Neural crest cell (in vitro differentiated cells): Measurements from ENCODE around the gene MRPL51. TPM values are rescaled to one million over a fixed set of nuclear protein-coding genes. Genes with fewer than 3 reads are reported as not detected.
A peak's percentile ranks its signal among the peaks of the same experiment; 100 is the strongest.
"Not testable (repeated sequence)": the region's sequence is repeated elsewhere in the genome, so short reads cannot be mapped to it uniquely, and the experiment has no call there.

Experiments
- DNase-seq: peaks from one replicate; pipeline ENCODE4 v3.0.0; 2021; ENCODE audit warnings: low read depth, mixed read lengths, low spot score
- H3K27ac Mint-ChIP-seq: one replicate; pipeline ENCODE4 v1.8.0; 2021; ENCODE audit warnings: mild to moderate bottlenecking, mixed read lengths; ENCODE audit not compliant: unreplicated experiment
- H3K27me3 Mint-ChIP-seq: 2 replicates; pipeline ENCODE4 v1.8.0; 2021; ENCODE audit warnings: low read depth, mild to moderate bottlenecking, mixed read lengths
- H3K36me3 Mint-ChIP-seq: 2 replicates; pipeline ENCODE4 v1.8.0; 2021; ENCODE audit warnings: low read depth, mild to moderate bottlenecking, mixed read lengths
- H3K4me1 Mint-ChIP-seq: 2 replicates; pipeline ENCODE4 v1.8.0; 2021; ENCODE audit warnings: mixed read lengths
- H3K4me3 Mint-ChIP-seq: one replicate; pipeline ENCODE4 v1.8.0; 2021; ENCODE audit warnings: mild to moderate bottlenecking, mixed read lengths
- H3K9me3 Mint-ChIP-seq: 2 replicates; pipeline ENCODE4 v1.8.0; 2021; ENCODE audit warnings: mixed read lengths
- total RNA-seq: library from RNA; stranded (reverse); gene quantifications from 2 replicates; pipeline ENCODE4 v1.2.1, GENCODE V29; 2021
- TF ChIP-seq, protein P1 (sequence below): fragments of 200-600 bp; sonication (generic); conservative IDR thresholded peaks from 2 replicates; pipeline ENCODE4 v1.5.0; 2021; ENCODE audit warnings: antibody characterized with exemption, mild to moderate bottlenecking

MRPL51 gene
- total RNA-seq, 1 donor from 2014 or later: 272 TPM

- H3K4me1 Mint-ChIP-seq: peaks cover 6% of the 10 kb centered on the region
- no peaks in the 10 kb centered on the region for H3K9me3 Mint-ChIP-seq
- H3K4me3 Mint-ChIP-seq: no peak overlapping the region
- H3K36me3 Mint-ChIP-seq: peaks cover under 1% of the 10 kb centered on the region
- no peak for DNase-seq
- TF ChIP-seq, protein P1, sequence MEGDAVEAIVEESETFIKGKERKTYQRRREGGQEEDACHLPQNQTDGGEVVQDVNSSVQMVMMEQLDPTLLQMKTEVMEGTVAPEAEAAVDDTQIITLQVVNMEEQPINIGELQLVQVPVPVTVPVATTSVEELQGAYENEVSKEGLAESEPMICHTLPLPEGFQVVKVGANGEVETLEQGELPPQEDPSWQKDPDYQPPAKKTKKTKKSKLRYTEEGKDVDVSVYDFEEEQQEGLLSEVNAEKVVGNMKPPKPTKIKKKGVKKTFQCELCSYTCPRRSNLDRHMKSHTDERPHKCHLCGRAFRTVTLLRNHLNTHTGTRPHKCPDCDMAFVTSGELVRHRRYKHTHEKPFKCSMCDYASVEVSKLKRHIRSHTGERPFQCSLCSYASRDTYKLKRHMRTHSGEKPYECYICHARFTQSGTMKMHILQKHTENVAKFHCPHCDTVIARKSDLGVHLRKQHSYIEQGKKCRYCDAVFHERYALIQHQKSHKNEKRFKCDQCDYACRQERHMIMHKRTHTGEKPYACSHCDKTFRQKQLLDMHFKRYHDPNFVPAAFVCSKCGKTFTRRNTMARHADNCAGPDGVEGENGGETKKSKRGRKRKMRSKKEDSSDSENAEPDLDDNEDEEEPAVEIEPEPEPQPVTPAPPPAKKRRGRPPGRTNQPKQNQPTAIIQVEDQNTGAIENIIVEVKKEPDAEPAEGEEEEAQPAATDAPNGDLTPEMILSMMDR: no peak
- H3K27me3 Mint-ChIP-seq: no peaks in the 10 kb centered on the region
- H3K27ac Mint-ChIP-seq: no peak overlapping the region
These were observed 7.4 kb upstream of the MRPL51 start for GRCh38 chr12:6500466-6500865.

GRCh38 chr12:6497291-6497690, 4.2 kb upstream of the MRPL51 start:
- DNase-seq, H3K27ac Mint-ChIP-seq, H3K9me3 Mint-ChIP-seq, H3K36me3 Mint-ChIP-seq, H3K27me3 Mint-ChIP-seq: not testable (repeated sequence)
- Mint-ChIP-seq H3K4me3 (peak overlapping the region; percentile 79), H3K4me1 (peaks cover 28% of the 10 kb centered on the region)

- no peaks in the 10 kb centered on the region for H3K27me3 Mint-ChIP-seq
- no peaks in the 10 kb centered on the region for H3K9me3 Mint-ChIP-seq
- no peak for DNase-seq
- TF ChIP-seq, protein P1: no peak
- peaks cover 33% of the 10 kb centered on the region for H3K4me1 Mint-ChIP-seq
- H3K27ac Mint-ChIP-seq: peak overlapping the region; percentile 98
- peaks cover 7% of the 10 kb centered on the region for H3K36me3 Mint-ChIP-seq
- peak overlapping the region; percentile 97 for H3K4me3 Mint-ChIP-seq
These were observed 1.9 kb upstream of the MRPL51 start for GRCh38 chr12:6494968-6495367.

DNA sequence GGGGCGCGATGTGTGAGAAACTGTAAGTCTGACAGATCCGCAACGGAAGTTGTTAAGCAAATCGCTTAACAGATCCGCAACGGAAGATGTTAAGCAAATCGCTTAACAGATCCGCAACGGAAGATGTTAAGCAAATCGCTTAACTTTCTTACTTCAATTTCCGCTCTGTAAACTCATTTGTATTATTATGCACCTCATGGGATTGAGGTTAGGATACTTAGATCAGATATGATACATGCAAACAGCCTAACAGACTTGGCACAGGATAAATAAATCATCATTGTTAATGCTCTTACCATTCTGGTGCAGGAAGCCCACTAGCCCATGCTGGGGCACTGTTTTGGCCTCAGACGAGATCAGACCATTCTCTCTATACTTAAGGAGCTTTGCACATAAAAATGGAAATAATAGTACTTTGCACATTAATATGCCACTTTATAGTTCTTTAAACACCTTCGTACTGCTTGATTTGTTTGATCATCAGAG, 1.2 kb upstream of the MRPL51 start:
- Mint-ChIP-seq H3K36me3 (peaks cover 7% of the 10 kb centered on the region), H3K4me1 (peaks cover 33% of the 10 kb centered on the region)

DNA sequence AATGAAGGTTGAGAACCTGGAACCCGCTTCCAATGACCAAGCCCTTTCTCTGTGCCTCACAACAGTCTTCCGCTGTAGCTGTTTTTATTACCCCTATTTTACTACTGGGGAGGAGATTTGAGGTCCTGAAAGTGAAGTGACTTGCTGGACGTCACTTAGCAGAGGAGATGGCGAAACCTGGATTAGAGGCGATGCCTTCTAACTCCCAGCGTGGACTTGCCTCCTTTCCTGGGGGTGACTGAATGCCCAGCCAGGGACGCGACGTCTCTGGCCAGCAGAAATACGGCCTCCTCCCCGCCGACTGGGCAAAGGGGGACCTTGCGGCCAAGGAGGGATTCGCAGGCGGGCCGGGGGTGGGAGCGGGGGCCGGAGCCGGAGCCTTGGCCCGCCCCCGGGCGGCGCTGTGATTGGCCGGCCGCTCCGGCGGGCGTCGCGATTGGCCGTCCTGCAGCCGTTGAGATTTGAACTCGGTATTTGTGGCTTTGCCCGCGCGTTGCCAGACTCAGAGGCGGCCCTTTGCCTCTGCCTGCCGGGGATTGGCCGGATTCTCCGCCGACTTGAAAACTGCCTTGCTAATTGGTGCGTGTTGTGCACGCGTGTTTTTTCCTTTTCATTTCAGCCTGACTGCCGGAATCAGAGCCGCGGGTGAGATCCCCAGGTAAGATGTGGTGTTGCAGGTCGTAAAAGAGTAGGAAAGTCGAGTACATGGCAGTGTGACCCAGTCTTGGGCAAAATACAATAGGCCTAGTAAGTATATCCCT, 615 bp upstream of the MRPL51 start, which contains the start of gene NCAPD2:
Gene NCAPD2 (plus strand): TSS at position 606 of the 761 bp plus-strand sequence. CDS start 997 bp downstream, outside the sequence.
- TF ChIP-seq, protein P1: peak; percentile 46
- H3K4me3 Mint-ChIP-seq: peak within 1 kb of the TSS; percentile 97
- H3K9me3 Mint-ChIP-seq: no peaks in the 10 kb centered on the region
- H3K27me3 Mint-ChIP-seq: no peaks in the 10 kb centered on the region
- H3K4me1 Mint-ChIP-seq: peaks cover 33% of the 10 kb centered on the region
- DNase-seq: peak; percentile 87
- H3K27ac Mint-ChIP-seq: peak within 1 kb of the TSS; percentile 98
- H3K36me3 Mint-ChIP-seq: peaks cover 7% of the 10 kb centered on the region

More for the DNA sequence above, 1.2 kb upstream of the MRPL51 start:
- TF ChIP-seq, protein P1: peak; percentile 40
- no peak for DNase-seq
- Mint-ChIP-seq H3K9me3 (no peaks in the 10 kb centered on the region), H3K27me3 (no peaks in the 10 kb centered on the region), H3K4me3 (peak overlapping the region; percentile 97), H3K27ac (peak overlapping the region; percentile 98)

DNA sequence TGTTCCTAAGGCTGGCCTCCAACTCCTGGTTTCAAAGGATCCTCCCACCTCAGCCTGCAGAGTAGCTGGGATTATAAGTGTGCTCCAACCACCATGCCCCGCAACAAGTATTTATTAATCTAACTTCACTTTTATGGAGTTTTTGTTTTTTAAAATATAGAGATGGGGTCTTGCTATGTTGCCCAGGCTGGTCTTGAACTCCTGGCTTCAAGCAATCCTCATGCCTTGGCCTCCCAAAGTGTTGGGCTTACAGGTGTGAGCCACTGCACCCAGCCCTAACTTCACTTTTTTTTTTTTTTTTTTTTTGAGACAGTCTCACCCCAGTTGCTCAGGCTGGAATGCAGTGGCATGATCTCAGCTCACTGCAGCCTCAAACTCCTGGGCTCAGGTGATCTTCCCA, 2.4 kb downstream of the MRPL51 start:
- Mint-ChIP-seq H3K4me3 (peak overlapping the region; percentile 68), H3K4me1 (peaks cover 28% of the 10 kb centered on the region)
- not testable (repeated sequence) for DNase-seq, H3K36me3 Mint-ChIP-seq, H3K27me3 Mint-ChIP-seq, H3K9me3 Mint-ChIP-seq, H3K27ac Mint-ChIP-seq
